ENCODE measurements around the gene CHST15.

The CHST15 gene

GRCh38 chr10:124112891-124113580 is 19.6 kb upstream of the CHST15 start:
- H3K4me3 ChIP-seq (ENCODE audit: low read depth, low read length): no peak overlapping the region
- TF ChIP-seq, protein P1, sequence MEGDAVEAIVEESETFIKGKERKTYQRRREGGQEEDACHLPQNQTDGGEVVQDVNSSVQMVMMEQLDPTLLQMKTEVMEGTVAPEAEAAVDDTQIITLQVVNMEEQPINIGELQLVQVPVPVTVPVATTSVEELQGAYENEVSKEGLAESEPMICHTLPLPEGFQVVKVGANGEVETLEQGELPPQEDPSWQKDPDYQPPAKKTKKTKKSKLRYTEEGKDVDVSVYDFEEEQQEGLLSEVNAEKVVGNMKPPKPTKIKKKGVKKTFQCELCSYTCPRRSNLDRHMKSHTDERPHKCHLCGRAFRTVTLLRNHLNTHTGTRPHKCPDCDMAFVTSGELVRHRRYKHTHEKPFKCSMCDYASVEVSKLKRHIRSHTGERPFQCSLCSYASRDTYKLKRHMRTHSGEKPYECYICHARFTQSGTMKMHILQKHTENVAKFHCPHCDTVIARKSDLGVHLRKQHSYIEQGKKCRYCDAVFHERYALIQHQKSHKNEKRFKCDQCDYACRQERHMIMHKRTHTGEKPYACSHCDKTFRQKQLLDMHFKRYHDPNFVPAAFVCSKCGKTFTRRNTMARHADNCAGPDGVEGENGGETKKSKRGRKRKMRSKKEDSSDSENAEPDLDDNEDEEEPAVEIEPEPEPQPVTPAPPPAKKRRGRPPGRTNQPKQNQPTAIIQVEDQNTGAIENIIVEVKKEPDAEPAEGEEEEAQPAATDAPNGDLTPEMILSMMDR (IDR thresholded peaks at IDR 0.05; ENCODE audit: insufficient read depth, low read length, missing control alignments): no peak
- DNase-seq (ENCODE audit: low read depth, low spot score): no peak
- POLR2A ChIA-PET: no interaction called here
- CTCF ChIA-PET: no interaction called here

- TF ChIP-seq, protein P1 (IDR thresholded peaks at IDR 0.05; ENCODE audit: insufficient read depth, low read length, missing control alignments): no peak
- ChIA-PET CTCF (no interaction called here), POLR2A (no interaction called here)
These were observed 17.5 kb upstream of the CHST15 start for GRCh38 chr10:124110882-124111281.

DNA sequence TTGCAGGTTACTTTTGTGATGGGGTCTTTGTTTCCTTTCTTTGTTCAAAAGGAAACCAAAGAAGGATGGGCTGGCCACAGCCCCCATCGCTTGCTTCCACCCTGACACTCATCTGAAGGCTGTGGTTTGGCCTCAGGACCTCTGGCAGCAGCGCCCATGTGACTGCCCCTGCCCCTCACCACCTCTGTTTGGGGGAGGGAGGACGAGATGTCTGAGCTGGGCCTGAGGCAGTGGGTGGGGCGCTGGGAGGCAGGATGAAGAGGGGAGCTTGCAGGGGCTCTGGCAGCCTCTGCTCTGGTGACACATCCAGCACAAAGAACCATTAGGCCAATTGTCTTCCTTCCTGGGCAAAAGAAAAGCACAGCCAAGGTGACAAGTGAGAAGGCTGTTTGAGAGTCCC is 15.9 kb upstream of the CHST15 start:
- TF ChIP-seq, protein P1 (IDR thresholded peaks at IDR 0.05; ENCODE audit: insufficient read depth, low read length, missing control alignments): no peak
- ChIA-PET POLR2A (no interaction called here), CTCF (no interaction called here)
- DNase-seq (ENCODE audit: low read depth, low spot score): no peak
- no peak overlapping the region for H3K4me3 ChIP-seq (ENCODE audit: low read depth, low read length)

More at GRCh38 chr10:124110882-124111281, 17.5 kb upstream of the CHST15 start:
- no peak overlapping the region for H3K4me3 ChIP-seq (ENCODE audit: low read depth, low read length)
- no peak for DNase-seq (ENCODE audit: low read depth, low spot score)

DNA sequence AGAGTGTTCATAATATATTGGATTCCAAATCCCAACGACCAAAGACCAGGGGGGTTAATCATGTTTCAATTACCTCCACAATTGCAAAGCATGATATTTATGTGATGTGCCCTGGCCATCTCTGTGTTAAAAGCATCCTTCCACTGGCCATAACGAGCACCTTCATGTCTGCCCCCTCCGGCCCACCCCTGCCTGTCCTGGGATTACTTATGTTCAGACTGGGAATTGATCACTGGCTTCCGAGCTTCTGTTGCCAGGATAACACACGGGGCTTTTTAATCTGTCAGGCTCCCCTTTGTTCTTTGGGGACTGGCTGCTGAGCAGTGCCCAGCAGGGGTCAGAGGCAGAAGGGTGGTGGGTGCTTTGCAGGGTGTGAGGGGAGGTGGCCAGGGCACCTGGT is 13.7 kb upstream of the CHST15 start:
- TF ChIP-seq, protein P1 (IDR thresholded peaks at IDR 0.05; ENCODE audit: insufficient read depth, low read length, missing control alignments): no peak
- DNase-seq (ENCODE audit: low read depth, low spot score): no peak
- no peak overlapping the region for H3K4me3 ChIP-seq (ENCODE audit: low read depth, low read length)
- ChIA-PET POLR2A (no interaction called here), CTCF (interaction anchor here (0.8 to 1.3 kb wide), 2 partner anchors 12 to 113 kb away, joined by 4 read pairs; no protein-coding TSS in a partner anchor)

- POLR2A ChIA-PET: no interaction called here
- TF ChIP-seq, protein P1 (IDR thresholded peaks at IDR 0.05; ENCODE audit: insufficient read depth, low read length, missing control alignments): no peak
- CTCF ChIA-PET: interaction anchor here (0.8 to 1.3 kb wide), 2 partner anchors 12 to 112 kb away, joined by 4 read pairs; no protein-coding TSS in a partner anchor
- no peak overlapping the region for H3K4me3 ChIP-seq (ENCODE audit: low read depth, low read length)
- no peak for DNase-seq (ENCODE audit: low read depth, low spot score)
These were observed 13.0 kb upstream of the CHST15 start for GRCh38 chr10:124106241-124106879.

- H3K4me3 ChIP-seq (ENCODE audit: low read depth, low read length): no peak overlapping the region
- POLR2A ChIA-PET: no interaction called here
- CTCF ChIA-PET: no interaction called here
These were observed 12.2 kb upstream of the CHST15 start for GRCh38 chr10:124105594-124105993.

More at GRCh38 chr10:124105594-124105993, 12.2 kb upstream of the CHST15 start:
- no peak for DNase-seq (ENCODE audit: low read depth, low spot score)
- TF ChIP-seq, protein P1 (IDR thresholded peaks at IDR 0.05; ENCODE audit: insufficient read depth, low read length, missing control alignments): no peak

Data from AG04449 (cell line).